HEK293 (cell line): ENCODE measurements around the gene TRAF5.

Experiments
- CTCF ChIA-PET: fragments of 350-600 bp; formaldehyde crosslinking; extraction: SDS; loops from one replicate; lab custom pipeline; 2021; ENCODE audit warnings: antibody characterized with exemption; lab: Yijun Ruan, JAX
- POLR2A ChIA-PET: fragments of 300-600 bp; formaldehyde crosslinking; extraction: SDS; loops from one replicate; lab custom pipeline; 2020; ENCODE audit warnings: antibody characterized with exemption, inconsistent platforms; lab: Yijun Ruan, JAX
- H3K27ac ChIP-seq: fragments of 200-500 bp; sonication (Bioruptor generic); 2 replicates; pipeline ENCODE4 v1.5.1; 2014; ENCODE audit warnings: low read depth, low read length, control low read depth, inconsistent platforms; ENCODE audit errors: extremely low read depth
- H3K36me3 ChIP-seq, 2 experiments: fragments of 200-500 bp in 1 of 2; sonication (Bioruptor generic) in 1 of 2; 1 replicate in 1 of 2; 2 replicates in 1 of 2; pipeline ENCODE4 v1.5.1; 2014 to 2017; ENCODE audit warnings: inconsistent platforms in 2 of 2, low read length in 2 of 2; ENCODE audit not compliant: control insufficient read depth in 2 of 2, insufficient read depth in 1 of 2
- H3K4me1 ChIP-seq: fragments of 200-500 bp; sonication (Bioruptor generic); 2 replicates; pipeline ENCODE4 v1.5.1; 2014; ENCODE audit warnings: mild to moderate bottlenecking, low read length, inconsistent platforms; ENCODE audit not compliant: control insufficient read depth, insufficient read depth
- H3K4me3 ChIP-seq: 2 replicates; pipeline ENCODE4 v1.5.1; 2011; ENCODE audit warnings: low read depth, mild to moderate bottlenecking, control low read depth, low read length, moderate library complexity
- H3K9me3 ChIP-seq: fragments of 200-500 bp; sonication (Bioruptor generic); 2 replicates; pipeline ENCODE4 v1.5.1; 2014; ENCODE audit warnings: low read depth, low read length, inconsistent platforms; ENCODE audit not compliant: control insufficient read depth, insufficient read depth
- IKZF3 ChIP-seq: fragments of 450-650 bp; IDR thresholded peaks from 2 replicates; pipeline ENCODE4 v1.5.0; 2018; ENCODE audit warnings: missing biosample characterization, mild to moderate bottlenecking, missing genetic modification characterization, moderate library complexity
- KLF10 ChIP-seq: fragments of 450-650 bp; IDR thresholded peaks from 2 replicates; pipeline ENCODE4 v1.5.1; 2018; ENCODE audit warnings: missing biosample characterization, mild to moderate bottlenecking, missing genetic modification characterization
- KLF8 ChIP-seq: fragments of 450-650 bp; formaldehyde crosslinking; IDR thresholded peaks from 2 replicates; pipeline ENCODE4 v1.5.1; 2016; ENCODE audit warnings: missing biosample characterization, missing genetic modification characterization
- MYNN ChIP-seq: fragments of 450-650 bp; formaldehyde crosslinking; IDR thresholded peaks from 2 replicates; pipeline ENCODE4 v1.5.1; 2016; ENCODE audit warnings: missing biosample characterization, missing genetic modification characterization, borderline replicate concordance
- ZNF157 ChIP-seq: fragments of 450-650 bp; formaldehyde crosslinking; IDR thresholded peaks from 2 replicates; pipeline ENCODE4 v1.5.1; 2016; ENCODE audit warnings: missing biosample characterization, missing genetic modification characterization
- ZNF202 ChIP-seq: fragments of 450-650 bp; formaldehyde crosslinking; IDR thresholded peaks from 2 replicates; pipeline ENCODE4 v1.5.1; 2016; ENCODE audit warnings: missing biosample characterization, missing genetic modification characterization, borderline replicate concordance
- ZNF214 ChIP-seq: fragments of 450-650 bp; formaldehyde crosslinking; IDR thresholded peaks from 2 replicates; pipeline ENCODE4 v1.5.1; 2017; ENCODE audit warnings: missing biosample characterization, mild to moderate bottlenecking, missing genetic modification characterization, borderline replicate concordance
- ZNF239 ChIP-seq: fragments of 450-650 bp; formaldehyde crosslinking; IDR thresholded peaks from 2 replicates; pipeline ENCODE4 v1.5.1; 2016; ENCODE audit warnings: missing biosample characterization, missing genetic modification characterization
- ZNF24 ChIP-seq: fragments of 450-650 bp; formaldehyde crosslinking; IDR thresholded peaks from 2 replicates; pipeline ENCODE4 v1.5.1; 2016; ENCODE audit warnings: missing biosample characterization, missing genetic modification characterization
- ZNF26 ChIP-seq: fragments of 450-650 bp; formaldehyde crosslinking; IDR thresholded peaks from 2 replicates; pipeline ENCODE4 v1.5.1; 2016; ENCODE audit warnings: missing biosample characterization, missing genetic modification characterization
- ZNF266 ChIP-seq: fragments of 450-650 bp; formaldehyde crosslinking; IDR thresholded peaks from 2 replicates; pipeline ENCODE4 v1.5.1; 2016; ENCODE audit warnings: missing biosample characterization, missing genetic modification characterization, low read depth
- ZNF37A ChIP-seq: fragments of 450-650 bp; IDR thresholded peaks from 2 replicates; pipeline ENCODE4 v1.5.1; 2018; ENCODE audit warnings: missing biosample characterization, missing genetic modification characterization
- ZNF423 ChIP-seq: fragments of 450-650 bp; formaldehyde crosslinking; IDR thresholded peaks from 2 replicates; pipeline ENCODE4 v1.5.1; 2016; ENCODE audit warnings: missing biosample characterization, missing genetic modification characterization
- ZNF600 ChIP-seq: fragments of 450-650 bp; formaldehyde crosslinking; IDR thresholded peaks from 2 replicates; pipeline ENCODE4 v1.5.1; 2016; ENCODE audit warnings: missing biosample characterization, missing genetic modification characterization
- ZNF677 ChIP-seq: fragments of 450-650 bp; IDR thresholded peaks from 2 replicates; pipeline ENCODE4 v1.5.0; 2018; ENCODE audit warnings: missing biosample characterization, mild to moderate bottlenecking, missing genetic modification characterization, moderate library complexity
- ZNF776 ChIP-seq: fragments of 450-650 bp; formaldehyde crosslinking; IDR thresholded peaks from 2 replicates; pipeline ENCODE4 v1.5.0; 2017; ENCODE audit warnings: missing biosample characterization, missing genetic modification characterization, borderline replicate concordance
- ZNF785 ChIP-seq: fragments of 450-650 bp; formaldehyde crosslinking; IDR thresholded peaks from 2 replicates; pipeline ENCODE4 v1.5.1; 2016; ENCODE audit warnings: missing biosample characterization, missing genetic modification characterization
- TF ChIP-seq, protein P1 (sequence below): fragments of 450-650 bp; formaldehyde crosslinking; IDR thresholded peaks from 2 replicates; pipeline ENCODE4 v1.5.1; 2016; ENCODE audit warnings: missing biosample characterization, missing genetic modification characterization, low read depth
- TF ChIP-seq, protein P2 (sequence below): fragments of 450-650 bp; formaldehyde crosslinking; IDR thresholded peaks from 2 replicates; pipeline ENCODE4 v1.5.1; 2016; ENCODE audit warnings: missing biosample characterization, missing genetic modification characterization
- TF ChIP-seq, protein P3 (sequence below): fragments of 450-650 bp; formaldehyde crosslinking; IDR thresholded peaks from 2 replicates; pipeline ENCODE4 v1.5.1; 2016; ENCODE audit warnings: missing biosample characterization, missing genetic modification characterization
- TF ChIP-seq, protein P4 (sequence below): fragments of 450-650 bp; formaldehyde crosslinking; IDR thresholded peaks from 2 replicates; pipeline ENCODE4 v1.5.1; 2016; ENCODE audit warnings: missing biosample characterization, missing genetic modification characterization, borderline replicate concordance

The TRAF5 gene

DNA sequence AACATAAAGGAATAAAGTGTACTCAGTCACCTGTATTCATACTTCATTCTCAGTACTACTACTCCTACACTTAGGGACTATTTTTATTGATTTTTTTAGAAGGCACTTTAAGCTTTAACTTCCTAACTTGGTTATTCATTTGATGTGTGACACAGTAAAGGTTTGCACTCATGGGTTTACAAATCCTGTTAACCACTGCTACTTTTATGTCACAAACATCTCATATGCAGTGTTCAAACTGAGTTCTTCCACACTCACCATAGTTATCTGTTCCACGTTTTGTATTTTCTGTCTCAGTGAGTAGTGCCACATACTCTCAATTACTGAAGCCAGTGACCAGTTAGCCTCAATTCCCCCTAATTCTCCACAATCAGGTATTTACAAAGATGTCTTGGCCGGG lies 34.2 kb upstream of the TRAF5 start (continued):
- TF ChIP-seq ZNF423 (tag by site-specific recombination) = no peak
- TF ChIP-seq ZNF600 (tag by site-specific recombination) = no peak
- TF ChIP-seq ZNF785 (tag by site-specific recombination) = no peak

DNA sequence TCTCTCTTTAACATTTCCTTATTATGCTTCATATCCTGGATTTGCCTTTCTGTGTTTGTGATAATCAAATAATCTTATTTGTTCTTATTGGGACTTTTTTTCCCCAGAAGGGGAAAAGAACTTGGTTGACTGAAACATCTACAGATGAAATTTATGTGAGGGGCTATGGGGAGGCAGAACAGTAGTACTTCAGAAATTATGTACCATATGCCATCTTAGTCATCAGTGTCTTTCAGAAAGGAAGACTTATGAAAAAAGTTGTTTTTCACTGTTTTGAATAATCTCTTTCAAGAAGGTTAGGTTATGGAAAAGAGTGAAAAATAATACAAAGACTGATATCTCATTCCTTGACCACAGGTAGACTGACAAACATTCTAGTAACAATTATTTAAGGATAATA lies 30.2 kb upstream of the TRAF5 start:
- H3K27ac ChIP-seq = no peak overlapping the region
- H3K4me1 ChIP-seq = no peaks in the 10 kb centered on the region
- no peaks in the 10 kb centered on the region for H3K9me3 ChIP-seq
- POLR2A ChIA-PET = no interaction called here
- CTCF ChIA-PET = no interaction called here
- TF ChIP-seq ZNF157 (tag by site-specific recombination) = no peak
- no peak for TF ChIP-seq ZNF776 (tag by site-specific recombination)
- TF ChIP-seq, protein P1, sequence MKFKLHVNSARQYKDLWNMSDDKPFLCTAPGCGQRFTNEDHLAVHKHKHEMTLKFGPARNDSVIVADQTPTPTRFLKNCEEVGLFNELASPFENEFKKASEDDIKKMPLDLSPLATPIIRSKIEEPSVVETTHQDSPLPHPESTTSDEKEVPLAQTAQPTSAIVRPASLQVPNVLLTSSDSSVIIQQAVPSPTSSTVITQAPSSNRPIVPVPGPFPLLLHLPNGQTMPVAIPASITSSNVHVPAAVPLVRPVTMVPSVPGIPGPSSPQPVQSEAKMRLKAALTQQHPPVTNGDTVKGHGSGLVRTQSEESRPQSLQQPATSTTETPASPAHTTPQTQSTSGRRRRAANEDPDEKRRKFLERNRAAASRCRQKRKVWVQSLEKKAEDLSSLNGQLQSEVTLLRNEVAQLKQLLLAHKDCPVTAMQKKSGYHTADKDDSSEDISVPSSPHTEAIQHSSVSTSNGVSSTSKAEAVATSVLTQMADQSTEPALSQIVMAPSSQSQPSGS (tag by site-specific recombination) = no peak
- no peak for TF ChIP-seq ZNF26
- no peak for TF ChIP-seq MYNN (tag by site-specific recombination)
- no peak for TF ChIP-seq ZNF214 (tag by site-specific recombination)
- no peak for TF ChIP-seq ZNF239 (tag by site-specific recombination)
- TF ChIP-seq, protein P2, sequence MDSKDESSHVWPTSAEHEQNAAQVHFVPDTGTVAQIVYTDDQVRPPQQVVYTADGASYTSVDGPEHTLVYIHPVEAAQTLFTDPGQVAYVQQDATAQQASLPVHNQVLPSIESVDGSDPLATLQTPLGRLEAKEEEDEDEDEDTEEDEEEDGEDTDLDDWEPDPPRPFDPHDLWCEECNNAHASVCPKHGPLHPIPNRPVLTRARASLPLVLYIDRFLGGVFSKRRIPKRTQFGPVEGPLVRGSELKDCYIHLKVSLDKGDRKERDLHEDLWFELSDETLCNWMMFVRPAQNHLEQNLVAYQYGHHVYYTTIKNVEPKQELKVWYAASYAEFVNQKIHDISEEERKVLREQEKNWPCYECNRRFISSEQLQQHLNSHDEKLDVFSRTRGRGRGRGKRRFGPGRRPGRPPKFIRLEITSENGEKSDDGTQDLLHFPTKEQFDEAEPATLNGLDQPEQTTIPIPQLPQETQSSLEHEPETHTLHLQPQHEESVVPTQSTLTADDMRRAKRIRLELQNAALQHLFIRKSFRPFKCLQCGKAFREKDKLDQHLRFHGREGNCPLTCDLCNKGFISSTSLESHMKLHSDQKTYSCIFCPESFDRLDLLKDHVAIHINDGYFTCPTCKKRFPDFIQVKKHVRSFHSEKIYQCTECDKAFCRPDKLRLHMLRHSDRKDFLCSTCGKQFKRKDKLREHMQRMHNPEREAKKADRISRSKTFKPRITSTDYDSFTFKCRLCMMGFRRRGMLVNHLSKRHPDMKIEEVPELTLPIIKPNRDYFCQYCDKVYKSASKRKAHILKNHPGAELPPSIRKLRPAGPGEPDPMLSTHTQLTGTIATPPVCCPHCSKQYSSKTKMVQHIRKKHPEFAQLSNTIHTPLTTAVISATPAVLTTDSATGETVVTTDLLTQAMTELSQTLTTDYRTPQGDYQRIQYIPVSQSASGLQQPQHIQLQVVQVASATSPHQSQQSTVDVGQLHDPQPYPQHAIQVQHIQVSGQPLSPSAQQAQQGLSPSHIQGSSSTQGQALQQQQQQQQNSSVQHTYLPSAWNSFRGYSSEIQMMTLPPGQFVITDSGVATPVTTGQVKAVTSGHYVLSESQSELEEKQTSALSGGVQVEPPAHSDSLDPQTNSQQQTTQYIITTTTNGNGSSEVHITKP (tag by site-specific recombination) = no peak
- TF ChIP-seq, protein P3, sequence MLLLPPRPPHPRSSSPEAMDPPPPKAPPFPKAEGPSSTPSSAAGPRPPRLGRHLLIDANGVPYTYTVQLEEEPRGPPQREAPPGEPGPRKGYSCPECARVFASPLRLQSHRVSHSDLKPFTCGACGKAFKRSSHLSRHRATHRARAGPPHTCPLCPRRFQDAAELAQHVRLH = no peak
- TF ChIP-seq ZNF37A (tag by site-specific recombination) = no peak
- TF ChIP-seq, protein P4, sequence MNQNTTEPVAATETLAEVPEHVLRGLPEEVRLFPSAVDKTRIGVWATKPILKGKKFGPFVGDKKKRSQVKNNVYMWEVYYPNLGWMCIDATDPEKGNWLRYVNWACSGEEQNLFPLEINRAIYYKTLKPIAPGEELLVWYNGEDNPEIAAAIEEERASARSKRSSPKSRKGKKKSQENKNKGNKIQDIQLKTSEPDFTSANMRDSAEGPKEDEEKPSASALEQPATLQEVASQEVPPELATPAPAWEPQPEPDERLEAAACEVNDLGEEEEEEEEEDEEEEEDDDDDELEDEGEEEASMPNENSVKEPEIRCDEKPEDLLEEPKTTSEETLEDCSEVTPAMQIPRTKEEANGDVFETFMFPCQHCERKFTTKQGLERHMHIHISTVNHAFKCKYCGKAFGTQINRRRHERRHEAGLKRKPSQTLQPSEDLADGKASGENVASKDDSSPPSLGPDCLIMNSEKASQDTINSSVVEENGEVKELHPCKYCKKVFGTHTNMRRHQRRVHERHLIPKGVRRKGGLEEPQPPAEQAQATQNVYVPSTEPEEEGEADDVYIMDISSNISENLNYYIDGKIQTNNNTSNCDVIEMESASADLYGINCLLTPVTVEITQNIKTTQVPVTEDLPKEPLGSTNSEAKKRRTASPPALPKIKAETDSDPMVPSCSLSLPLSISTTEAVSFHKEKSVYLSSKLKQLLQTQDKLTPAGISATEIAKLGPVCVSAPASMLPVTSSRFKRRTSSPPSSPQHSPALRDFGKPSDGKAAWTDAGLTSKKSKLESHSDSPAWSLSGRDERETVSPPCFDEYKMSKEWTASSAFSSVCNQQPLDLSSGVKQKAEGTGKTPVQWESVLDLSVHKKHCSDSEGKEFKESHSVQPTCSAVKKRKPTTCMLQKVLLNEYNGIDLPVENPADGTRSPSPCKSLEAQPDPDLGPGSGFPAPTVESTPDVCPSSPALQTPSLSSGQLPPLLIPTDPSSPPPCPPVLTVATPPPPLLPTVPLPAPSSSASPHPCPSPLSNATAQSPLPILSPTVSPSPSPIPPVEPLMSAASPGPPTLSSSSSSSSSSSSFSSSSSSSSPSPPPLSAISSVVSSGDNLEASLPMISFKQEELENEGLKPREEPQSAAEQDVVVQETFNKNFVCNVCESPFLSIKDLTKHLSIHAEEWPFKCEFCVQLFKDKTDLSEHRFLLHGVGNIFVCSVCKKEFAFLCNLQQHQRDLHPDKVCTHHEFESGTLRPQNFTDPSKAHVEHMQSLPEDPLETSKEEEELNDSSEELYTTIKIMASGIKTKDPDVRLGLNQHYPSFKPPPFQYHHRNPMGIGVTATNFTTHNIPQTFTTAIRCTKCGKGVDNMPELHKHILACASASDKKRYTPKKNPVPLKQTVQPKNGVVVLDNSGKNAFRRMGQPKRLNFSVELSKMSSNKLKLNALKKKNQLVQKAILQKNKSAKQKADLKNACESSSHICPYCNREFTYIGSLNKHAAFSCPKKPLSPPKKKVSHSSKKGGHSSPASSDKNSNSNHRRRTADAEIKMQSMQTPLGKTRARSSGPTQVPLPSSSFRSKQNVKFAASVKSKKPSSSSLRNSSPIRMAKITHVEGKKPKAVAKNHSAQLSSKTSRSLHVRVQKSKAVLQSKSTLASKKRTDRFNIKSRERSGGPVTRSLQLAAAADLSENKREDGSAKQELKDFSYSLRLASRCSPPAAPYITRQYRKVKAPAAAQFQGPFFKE (tag by site-specific recombination) = no peak
- TF ChIP-seq ZNF266 (tag by site-specific recombination) = no peak
- no peak for TF ChIP-seq KLF8
- no peak for TF ChIP-seq ZNF24
- TF ChIP-seq ZNF202 (tag by site-specific recombination) = no peak
- no peak for TF ChIP-seq IKZF3 (tag by site-specific recombination)
- TF ChIP-seq KLF10 = no peak
- TF ChIP-seq ZNF677 (tag by site-specific recombination) = no peak
- peaks cover 34 to 49% of the 10 kb centered on the region in 2 experiments for H3K36me3 ChIP-seq
- no peak overlapping the region for H3K4me3 ChIP-seq
